Karpas-422 (cell line): ENCODE data around the gene ZNF74. TPM values are rescaled to one million over a fixed set of nuclear protein-coding genes. Genes with fewer than 3 reads are reported as not detected.
"Not testable (repeated sequence)": the region's sequence is repeated elsewhere in the genome, so short reads cannot be mapped to it uniquely, and the experiment has no call there.

Source experiments
- DNase-seq: peaks from one replicate; pipeline ENCODE4 v3.0.0-alpha.2; 2015
- H2AFZ ChIP-seq: fragments of 200-600 bp; sonication (generic); 2 replicates; pipeline ENCODE4 v1.6.1; 2014; ENCODE audit warnings: antibody characterized with exemption, low read length, mixed read lengths
- H3K27ac ChIP-seq: fragments of 200-600 bp; sonication (generic); 2 replicates; pipeline ENCODE4 v1.5.1; 2014; ENCODE audit warnings: mild to moderate bottlenecking, low read length, moderate library complexity
- H3K27me3 ChIP-seq: fragments of 200-600 bp; sonication (generic); 2 replicates; pipeline ENCODE4 v1.6.1; 2014; ENCODE audit warnings: low read length, mixed read lengths
- H3K36me3 ChIP-seq: fragments of 200-600 bp; sonication (generic); 2 replicates; pipeline ENCODE4 v1.6.1; 2014; ENCODE audit warnings: low read length, mixed read lengths; ENCODE audit not compliant: insufficient read depth
- H3K4me1 ChIP-seq: fragments of 200-600 bp; sonication (generic); 2 replicates; pipeline ENCODE4 v1.6.1; 2014; ENCODE audit warnings: mild to moderate bottlenecking, low read length, mixed read lengths
- H3K4me2 ChIP-seq: fragments of 200-600 bp; sonication (generic); 2 replicates; pipeline ENCODE4 v1.6.1; 2014; ENCODE audit warnings: low read length, low read depth, mild to moderate bottlenecking; ENCODE audit not compliant: poor library complexity, severe bottlenecking
- H3K4me3 ChIP-seq: fragments of 200-600 bp; sonication (generic); 2 replicates; pipeline ENCODE4 v1.5.1; 2014; ENCODE audit warnings: mild to moderate bottlenecking, antibody characterized with exemption, low read length, mixed read lengths
- H3K79me2 ChIP-seq: fragments of 200-600 bp; sonication (generic); 2 replicates; pipeline ENCODE4 v1.6.1; 2014; ENCODE audit warnings: mild to moderate bottlenecking, low read length, mixed read lengths
- H3K9ac ChIP-seq: fragments of 200-600 bp; sonication (generic); 2 replicates; pipeline ENCODE4 v1.6.0; 2014; ENCODE audit warnings: low read length
- H3K9me2 ChIP-seq: fragments of 200-600 bp; sonication (generic), shearing (Covaris generic); replicated peaks from 2 replicates; pipeline ENCODE4 v1.6.0; 2014; ENCODE audit warnings: mild to moderate bottlenecking, low read length, moderate library complexity; ENCODE audit not compliant: insufficient read depth
- H3K9me3 ChIP-seq: fragments of 300-700, 200-600 bp; sonication (generic); 2 replicates; pipeline ENCODE4 v1.6.1; 2014; ENCODE audit warnings: low read length, mixed read lengths
- H4K20me1 ChIP-seq: fragments of 200-600 bp; sonication (generic); 2 replicates; pipeline ENCODE4 v1.6.1; 2014; ENCODE audit warnings: mild to moderate bottlenecking, antibody characterized with exemption, low read length, low read depth; ENCODE audit not compliant: insufficient read depth
- total RNA-seq: library from RNA; depleted of rRNA; stranded (reverse); fragments of >200 nt; shearing (Covaris generic); gene quantifications from 2 replicates; pipeline ENCODE4 v1.2.3, GENCODE V29; 2014; ENCODE audit warnings: low replicate concordance

The ZNF74 gene
- total RNA-seq, 1 experiment from 2014 or later = not detected

DNA sequence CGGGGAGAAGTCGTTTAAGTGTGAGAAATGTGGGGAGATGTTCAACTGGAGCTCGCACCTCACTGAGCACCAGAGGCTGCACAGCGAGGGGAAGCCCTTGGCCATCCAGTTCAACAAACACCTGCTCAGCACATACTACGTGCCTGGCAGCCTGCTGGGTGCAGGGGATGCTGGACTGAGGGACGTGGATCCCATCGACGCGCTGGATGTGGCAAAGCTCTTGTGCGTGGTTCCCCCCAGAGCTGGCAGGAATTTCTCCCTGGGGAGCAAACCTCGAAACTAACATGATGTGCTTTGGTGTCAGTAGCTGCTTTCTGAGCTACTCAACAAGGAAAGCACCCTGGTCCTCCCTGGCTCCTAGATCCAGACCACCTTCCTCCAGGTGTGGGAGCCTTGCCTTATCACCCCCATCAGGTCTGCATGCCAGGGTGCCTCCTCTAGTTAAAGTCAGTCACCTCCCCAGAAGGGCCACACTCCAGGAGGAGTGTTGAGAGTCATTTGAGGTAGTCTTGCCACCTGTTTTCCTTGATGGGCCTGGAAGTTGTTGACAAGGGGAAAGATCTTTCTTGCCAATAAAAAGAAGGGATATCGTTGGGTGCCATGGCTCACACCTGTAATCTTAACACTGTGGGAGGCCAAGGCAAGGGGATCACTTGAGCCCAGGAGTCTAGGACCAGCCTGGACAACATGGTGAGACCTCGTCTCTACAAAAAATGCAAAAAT, 12.9 kb downstream of the ZNF74 start:
- no peak overlapping the region for H3K4me3 ChIP-seq
- DNase-seq = no peak
- H3K36me3 ChIP-seq = no peaks in the 10 kb centered on the region
- no peaks in the 10 kb centered on the region for H3K79me2 ChIP-seq
- no peak overlapping the region for H3K27ac ChIP-seq
- H3K4me1 ChIP-seq = no peaks in the 10 kb centered on the region
- H2AFZ ChIP-seq = no peak overlapping the region
- H4K20me1 ChIP-seq = no peaks in the 10 kb centered on the region
- H3K27me3 ChIP-seq = no peaks in the 10 kb centered on the region
- H3K4me2 ChIP-seq = no peak overlapping the region
- H3K9me2 ChIP-seq = no peaks in the 10 kb centered on the region
- H3K9me3 ChIP-seq = no peaks in the 10 kb centered on the region
- H3K9ac ChIP-seq = no peak overlapping the region

- no peak for DNase-seq
- Histone ChIP-seq H3K9ac (no peak overlapping the region), H4K20me1 (no peaks in the 10 kb centered on the region), H3K4me1 (no peaks in the 10 kb centered on the region), H3K79me2 (no peaks in the 10 kb centered on the region), H3K36me3 (no peaks in the 10 kb centered on the region), H3K4me3 (no peak overlapping the region), H3K9me3 (no peaks in the 10 kb centered on the region), H3K27ac (no peak overlapping the region), H2AFZ (no peak overlapping the region), H3K27me3 (no peaks in the 10 kb centered on the region), H3K4me2 (no peak overlapping the region), H3K9me2 (no peaks in the 10 kb centered on the region)
Observed at GRCh38 chr22:20407829-20408228, 13.9 kb downstream of the ZNF74 start.

- Histone ChIP-seq H3K9me2 (no peaks in the 10 kb centered on the region), H3K36me3 (no peaks in the 10 kb centered on the region), H3K4me2 (no peak overlapping the region), H3K4me3 (no peak overlapping the region), H4K20me1 (no peaks in the 10 kb centered on the region), H3K9ac (no peak overlapping the region), H3K79me2 (no peaks in the 10 kb centered on the region), H3K27ac (no peak overlapping the region), H2AFZ (no peak overlapping the region), H3K4me1 (no peaks in the 10 kb centered on the region), H3K27me3 (no peaks in the 10 kb centered on the region), H3K9me3 (no peaks in the 10 kb centered on the region)
- DNase-seq = no peak
Observed at GRCh38 chr22:20408891-20409290, 14.9 kb downstream of the ZNF74 start.

DNA sequence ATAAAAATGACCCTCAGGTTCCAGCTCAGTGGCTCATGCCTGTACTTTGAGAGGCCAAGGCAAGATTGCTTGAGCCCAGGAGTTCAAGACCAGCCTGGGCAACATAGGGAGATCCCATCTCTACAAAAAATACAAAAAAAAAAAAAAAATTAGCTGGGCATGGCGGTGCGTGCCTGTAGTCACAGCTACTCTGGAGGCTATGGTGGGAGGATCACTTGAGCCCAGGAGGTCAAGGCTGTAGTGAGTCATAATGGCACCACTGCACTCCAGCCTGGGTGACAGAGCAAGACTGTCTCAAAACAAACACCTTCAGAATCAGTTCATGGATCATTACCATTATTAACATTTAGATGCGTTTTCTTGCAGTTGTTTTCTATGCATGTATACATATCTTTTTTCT, 15.4 kb downstream of the ZNF74 start:
- H3K27ac ChIP-seq, H3K4me3 ChIP-seq, H3K36me3 ChIP-seq, H4K20me1 ChIP-seq, H2AFZ ChIP-seq, DNase-seq, H3K79me2 ChIP-seq, H3K9me3 ChIP-seq, H3K9me2 ChIP-seq, H3K4me1 ChIP-seq, H3K9ac ChIP-seq, H3K4me2 ChIP-seq, H3K27me3 ChIP-seq: not testable (repeated sequence)

GRCh38 chr22:20412474-20413216, 18.7 kb downstream of the ZNF74 start:
- Histone ChIP-seq H2AFZ (no peak overlapping the region), H3K9me3 (no peaks in the 10 kb centered on the region), H3K79me2 (no peaks in the 10 kb centered on the region), H3K9ac (no peak overlapping the region), H3K36me3 (no peaks in the 10 kb centered on the region), H4K20me1 (no peaks in the 10 kb centered on the region), H3K9me2 (no peaks in the 10 kb centered on the region), H3K4me3 (no peak overlapping the region), H3K4me1 (no peaks in the 10 kb centered on the region), H3K27ac (no peak overlapping the region), H3K4me2 (no peak overlapping the region), H3K27me3 (no peaks in the 10 kb centered on the region)
- DNase-seq = no peak

DNA sequence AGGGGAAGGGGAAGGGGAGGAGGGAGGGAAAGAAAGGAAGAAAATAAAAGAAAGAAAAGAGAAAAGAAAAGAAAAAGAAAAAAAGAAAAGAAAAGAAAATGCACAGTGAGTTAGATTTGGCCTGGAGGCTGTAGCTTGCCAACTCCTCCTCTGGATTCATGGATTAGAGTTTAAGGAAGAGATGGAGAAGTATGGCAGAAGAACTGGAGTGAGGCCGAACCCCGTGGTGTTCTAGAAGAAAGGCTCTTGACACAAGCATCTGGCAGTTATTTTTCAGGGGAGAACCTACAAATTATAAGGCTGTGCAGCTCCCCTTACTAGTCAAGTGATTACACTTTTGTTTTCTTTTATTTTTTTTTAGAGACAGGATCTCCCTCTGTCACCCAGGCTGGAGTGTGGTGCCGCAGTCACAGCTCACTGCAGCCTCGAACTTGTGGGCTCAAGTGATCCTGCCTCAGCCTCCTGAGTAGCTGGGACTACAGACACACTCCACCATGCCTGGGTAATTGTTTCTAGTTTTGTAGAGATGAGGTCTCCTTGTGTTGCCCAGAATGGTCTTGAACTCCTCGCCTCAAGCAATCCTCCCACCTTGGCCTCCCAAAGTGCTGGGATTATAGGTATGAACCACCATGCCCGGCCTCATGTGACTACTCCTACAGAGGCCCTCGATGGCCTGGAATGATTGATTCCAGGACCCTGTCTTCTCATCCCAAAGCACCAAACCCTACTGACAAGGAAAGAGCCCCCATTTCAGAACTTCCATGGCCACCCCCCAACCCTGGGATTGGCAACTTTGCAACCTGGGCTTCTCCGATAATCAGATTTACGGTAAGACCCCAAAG, 19.5 kb downstream of the ZNF74 start:
- no peaks in the 10 kb centered on the region for H4K20me1 ChIP-seq
- no peak overlapping the region for H3K4me2 ChIP-seq
- H3K9me3 ChIP-seq = no peaks in the 10 kb centered on the region
- no peaks in the 10 kb centered on the region for H3K36me3 ChIP-seq
- no peaks in the 10 kb centered on the region for H3K9me2 ChIP-seq
- H3K79me2 ChIP-seq = no peaks in the 10 kb centered on the region
- no peaks in the 10 kb centered on the region for H3K27me3 ChIP-seq
- H3K4me1 ChIP-seq = peaks cover 3% of the 10 kb centered on the region
- H3K9ac ChIP-seq = no peak overlapping the region
- no peak for DNase-seq
- H3K4me3 ChIP-seq = no peak overlapping the region
- H3K27ac ChIP-seq = no peak overlapping the region
- no peak overlapping the region for H2AFZ ChIP-seq

DNA sequence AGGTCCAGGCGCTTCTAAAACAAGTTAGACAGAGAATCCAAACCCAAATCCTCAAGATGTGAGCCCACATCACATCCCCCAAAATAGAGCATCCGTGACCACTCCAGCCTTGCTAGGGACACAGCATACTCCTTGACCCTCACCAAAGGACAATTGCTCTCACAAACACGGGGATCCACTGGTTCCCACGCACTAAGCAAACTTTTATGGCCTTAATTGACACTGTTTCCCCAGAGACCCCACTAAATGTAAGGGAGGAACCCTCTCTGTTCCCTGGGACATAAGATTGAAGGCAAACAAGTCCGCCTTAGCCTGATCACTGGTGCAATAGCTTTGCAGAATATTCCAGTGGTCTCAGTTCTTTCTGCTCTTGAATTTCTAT, 20.1 kb downstream of the ZNF74 start:
- no peak overlapping the region for H3K4me3 ChIP-seq
- DNase-seq = no peak

DNA sequence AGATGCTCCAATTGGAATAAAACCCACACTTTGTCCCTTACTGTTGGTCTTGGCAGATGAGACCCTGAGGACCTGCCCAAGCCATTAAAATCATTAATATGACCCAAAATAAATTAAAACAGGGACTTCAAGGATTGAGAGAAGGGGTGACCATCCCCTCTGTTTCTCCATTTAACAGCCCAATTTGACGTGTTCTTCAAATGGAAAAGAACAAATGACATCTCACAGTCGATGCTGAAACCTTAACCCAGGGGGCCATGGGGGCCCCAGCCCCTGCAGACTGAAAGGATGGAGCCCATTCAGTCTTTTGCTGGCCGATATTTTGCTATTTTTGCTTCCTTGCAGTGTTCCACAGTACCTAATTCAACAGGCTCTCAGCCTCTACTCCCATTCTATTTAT, 20.5 kb downstream of the ZNF74 start:
- Histone ChIP-seq H3K79me2 (no peaks in the 10 kb centered on the region), H3K9me2 (no peaks in the 10 kb centered on the region), H4K20me1 (no peaks in the 10 kb centered on the region), H3K9ac (no peak overlapping the region), H3K4me3 (no peak overlapping the region), H3K27me3 (no peaks in the 10 kb centered on the region), H3K36me3 (no peaks in the 10 kb centered on the region), H3K27ac (no peak overlapping the region), H3K4me2 (no peak overlapping the region), H2AFZ (no peak overlapping the region), H3K9me3 (no peaks in the 10 kb centered on the region), H3K4me1 (peaks cover 3% of the 10 kb centered on the region)
- no peak for DNase-seq

More for the DNA sequence above, 20.1 kb downstream of the ZNF74 start:
- Histone ChIP-seq H3K27me3 (no peaks in the 10 kb centered on the region), H3K79me2 (no peaks in the 10 kb centered on the region), H3K9me2 (no peaks in the 10 kb centered on the region), H3K4me2 (no peak overlapping the region), H2AFZ (no peak overlapping the region), H3K27ac (no peak overlapping the region), H4K20me1 (no peaks in the 10 kb centered on the region), H3K9me3 (no peaks in the 10 kb centered on the region), H3K4me1 (peaks cover 3% of the 10 kb centered on the region), H3K36me3 (no peaks in the 10 kb centered on the region), H3K9ac (no peak overlapping the region)
